HUES48 (cell line): ENCODE data around the gene ITFG1.
A peak's percentile ranks its signal among the peaks of the same experiment; 100 is the strongest.

Experiments
- H3K27ac ChIP-seq: one replicate; pipeline ENCODE4 v1.7.0; 2013; ENCODE audit warnings: low read depth, low read length, inconsistent platforms
- H3K27me3 ChIP-seq: 2 replicates; pipeline ENCODE4 v1.6.1; 2013; ENCODE audit warnings: mild to moderate bottlenecking, low read length; ENCODE audit not compliant: control insufficient read depth, insufficient read depth
- H3K36me3 ChIP-seq: 2 replicates; pipeline ENCODE4 v1.6.1; 2013; ENCODE audit warnings: low read length; ENCODE audit not compliant: control insufficient read depth, insufficient read depth
- H3K4me1 ChIP-seq: 2 replicates; pipeline ENCODE4 v1.6.1; 2013; ENCODE audit warnings: mild to moderate bottlenecking, low read length; ENCODE audit not compliant: control insufficient read depth, insufficient read depth
- H3K4me3 ChIP-seq: 2 replicates; pipeline ENCODE4 v1.5.1; 2013; ENCODE audit warnings: mild to moderate bottlenecking, low read depth, low read length
- H3K9ac ChIP-seq: 2 replicates; pipeline ENCODE4 v1.6.1; 2013; ENCODE audit warnings: mild to moderate bottlenecking, low read depth, low read length, moderate library complexity
- H3K9me3 ChIP-seq: 2 replicates; pipeline ENCODE4 v1.6.1; 2013; ENCODE audit warnings: low read length; ENCODE audit not compliant: control insufficient read depth, insufficient read depth

The ITFG1 gene

GRCh38 chr16:47136099-47136842 lies 324.6 kb downstream of the ITFG1 start:
- no peaks in the 10 kb centered on the region for H3K27me3 ChIP-seq
- no peak overlapping the region for H3K27ac ChIP-seq
- no peak overlapping the region for H3K9ac ChIP-seq
- H3K4me3 ChIP-seq = no peak overlapping the region
- peaks cover 21% of the 10 kb centered on the region; the same call in 1 of the 2 replicates for H3K4me1 ChIP-seq
- H3K36me3 ChIP-seq = no peaks in the 10 kb centered on the region
- H3K9me3 ChIP-seq = no peaks in the 10 kb centered on the region

DNA sequence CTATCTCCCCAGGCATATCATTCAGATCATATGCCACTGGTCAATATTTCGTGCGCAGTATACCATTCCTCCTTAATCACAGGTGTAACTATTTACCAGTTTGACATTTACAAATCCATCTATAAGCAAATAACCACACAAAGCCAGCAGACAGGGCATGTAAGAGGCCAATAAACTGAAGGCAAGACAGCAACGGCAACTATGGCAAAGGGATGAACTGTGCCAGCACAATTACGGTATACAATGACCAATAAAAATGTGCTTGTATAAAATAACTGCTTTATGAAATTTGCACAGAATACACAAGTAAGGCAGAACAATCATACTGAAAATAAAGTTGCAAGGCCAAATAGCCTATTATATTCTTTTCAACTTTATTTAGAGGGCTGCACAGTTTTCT lies 326.3 kb downstream of the ITFG1 start:
- no peak overlapping the region for H3K9ac ChIP-seq
- H3K4me1 ChIP-seq = peaks cover 15% of the 10 kb centered on the region
- H3K27me3 ChIP-seq = no peaks in the 10 kb centered on the region
- no peak overlapping the region for H3K4me3 ChIP-seq
- no peaks in the 10 kb centered on the region for H3K36me3 ChIP-seq
- no peaks in the 10 kb centered on the region for H3K9me3 ChIP-seq
- H3K27ac ChIP-seq = no peak overlapping the region

DNA sequence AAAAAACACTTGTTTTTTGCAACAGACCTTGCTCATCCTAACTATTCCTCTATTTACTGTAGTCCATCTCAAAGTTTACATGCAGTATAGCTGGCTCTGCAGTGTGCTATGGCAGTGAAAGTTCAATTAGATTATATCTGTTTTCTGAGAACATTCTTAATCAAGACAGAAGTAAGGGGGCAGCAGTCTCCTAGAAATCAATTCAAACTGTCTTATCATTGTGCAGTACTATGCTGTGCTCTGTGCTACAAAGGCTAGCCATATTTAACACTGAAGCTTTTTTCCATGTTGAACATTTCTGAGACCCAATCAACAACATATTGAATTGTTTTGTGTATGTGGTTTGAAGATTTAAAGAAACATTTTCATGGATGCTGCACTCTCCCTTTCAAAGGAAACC lies 328.6 kb downstream of the ITFG1 start:
- H3K4me3 ChIP-seq = no peak overlapping the region
- H3K27me3 ChIP-seq = no peaks in the 10 kb centered on the region
- peaks cover 9% of the 10 kb centered on the region for H3K4me1 ChIP-seq
- no peak overlapping the region for H3K27ac ChIP-seq
- H3K9ac ChIP-seq = no peak overlapping the region
- H3K9me3 ChIP-seq = no peaks in the 10 kb centered on the region
- no peaks in the 10 kb centered on the region for H3K36me3 ChIP-seq

DNA sequence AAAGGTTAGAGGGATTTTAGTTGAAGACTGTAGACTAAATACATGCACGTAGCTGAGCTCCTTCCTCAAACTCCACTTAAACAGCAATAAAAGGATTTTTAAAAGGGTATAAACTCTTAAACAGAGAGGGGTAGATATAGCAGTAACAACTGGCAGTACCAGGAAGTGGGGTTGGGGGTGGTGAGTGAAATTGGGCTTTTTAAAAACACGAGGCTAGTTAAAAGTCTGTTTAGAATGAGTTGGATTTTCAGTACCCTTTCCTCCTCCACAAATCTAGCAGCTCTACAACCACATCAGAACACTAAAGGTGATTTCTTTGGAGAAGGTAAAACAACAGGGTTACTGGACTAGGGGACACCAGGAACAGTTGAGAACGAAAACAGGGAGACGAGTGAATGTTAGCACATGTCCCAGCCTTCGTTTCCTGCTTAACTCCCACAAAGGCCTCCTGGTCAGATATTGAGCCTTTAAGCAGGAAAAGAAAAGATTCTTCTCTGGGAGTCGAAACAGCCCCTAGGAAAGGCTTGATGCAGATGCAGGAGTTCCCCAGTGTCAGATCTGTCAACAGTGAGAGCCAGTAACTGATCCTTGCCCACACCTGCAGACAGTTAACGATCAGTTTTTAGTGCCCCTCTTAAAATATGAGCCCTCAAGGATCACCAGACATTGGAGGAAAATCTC lies 331.0 kb downstream of the ITFG1 start:
- Histone ChIP-seq H3K9ac (no peak overlapping the region), H3K27ac (peak overlapping the region; percentile 59)

GRCh38 chr16:47127541-47127940 lies 333.3 kb downstream of the ITFG1 start:
- no peak overlapping the region for H3K4me3 ChIP-seq

More for the DNA sequence above, 331.0 kb downstream of the ITFG1 start:
- Histone ChIP-seq H3K9me3 (no peaks in the 10 kb centered on the region), H3K27me3 (no peaks in the 10 kb centered on the region), H3K36me3 (no peaks in the 10 kb centered on the region), H3K4me1 (peaks cover 9% of the 10 kb centered on the region), H3K4me3 (no peak overlapping the region)

GRCh38 chr16:47125757-47126156 lies 335.1 kb downstream of the ITFG1 start:
- Histone ChIP-seq H3K36me3 (no peaks in the 10 kb centered on the region), H3K9me3 (no peaks in the 10 kb centered on the region), H3K9ac (no peak overlapping the region), H3K27ac (no peak overlapping the region), H3K27me3 (no peaks in the 10 kb centered on the region), H3K4me1 (peaks cover 9% of the 10 kb centered on the region), H3K4me3 (no peak overlapping the region)

More at GRCh38 chr16:47127541-47127940, 333.3 kb downstream of the ITFG1 start:
- H3K27ac ChIP-seq = no peak overlapping the region
- no peaks in the 10 kb centered on the region for H3K36me3 ChIP-seq
- no peaks in the 10 kb centered on the region for H3K9me3 ChIP-seq
- H3K4me1 ChIP-seq = peaks cover 9% of the 10 kb centered on the region
- H3K9ac ChIP-seq = no peak overlapping the region
- no peaks in the 10 kb centered on the region for H3K27me3 ChIP-seq

DNA sequence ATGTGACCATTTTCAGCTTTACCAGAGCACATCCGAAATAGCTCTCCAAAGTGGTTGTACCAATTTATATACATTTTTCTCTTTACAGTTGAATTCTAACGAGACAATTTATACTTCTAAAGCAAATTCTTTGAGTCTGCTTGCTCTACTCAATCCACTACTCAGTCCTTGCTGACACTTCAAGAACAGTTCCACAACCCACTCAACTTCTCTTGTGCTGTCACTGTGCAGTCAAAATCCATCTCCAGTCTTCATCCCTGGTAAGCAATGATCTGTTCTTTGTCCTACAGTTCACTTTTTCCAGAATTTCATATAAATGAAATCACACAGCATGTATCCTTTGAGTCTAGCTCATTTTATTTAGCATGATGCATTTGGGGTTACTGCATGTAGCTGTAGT lies 347.7 kb downstream of the ITFG1 start:
- H3K9me3 ChIP-seq = no peaks in the 10 kb centered on the region
- no peak overlapping the region for H3K9ac ChIP-seq
- H3K27ac ChIP-seq = no peak overlapping the region
- H3K27me3 ChIP-seq = no peaks in the 10 kb centered on the region
- no peaks in the 10 kb centered on the region for H3K4me1 ChIP-seq
- H3K4me3 ChIP-seq = no peak overlapping the region
- peaks cover 12% of the 10 kb centered on the region; the same call in 1 of the 2 replicates for H3K36me3 ChIP-seq

DNA sequence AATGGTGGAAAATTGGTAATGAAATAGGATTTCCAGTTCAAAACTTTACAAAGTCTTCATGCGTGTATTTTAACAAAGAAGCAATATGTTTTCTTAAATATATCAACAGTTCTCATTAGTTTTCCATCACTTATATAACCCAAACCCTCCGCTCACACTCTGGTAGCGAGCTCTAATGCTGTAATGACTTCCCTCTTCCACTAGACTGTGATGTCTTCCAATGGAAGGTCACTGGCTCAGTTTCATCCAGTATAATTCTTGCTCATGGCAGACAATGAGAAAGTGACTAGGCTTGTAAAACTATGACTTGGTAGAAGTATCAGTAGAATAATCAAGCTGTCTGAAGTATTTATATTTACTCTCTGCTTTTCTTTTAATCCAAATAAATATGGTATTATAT lies 349.9 kb downstream of the ITFG1 start:
- Histone ChIP-seq H3K27me3 (no peaks in the 10 kb centered on the region), H3K9me3 (no peaks in the 10 kb centered on the region), H3K4me3 (no peak overlapping the region), H3K36me3 (peaks cover 20% of the 10 kb centered on the region; the same call in 1 of the 2 replicates), H3K9ac (no peak overlapping the region), H3K27ac (no peak overlapping the region), H3K4me1 (no peaks in the 10 kb centered on the region)

GRCh38 chr16:47109361-47109760 lies 351.5 kb downstream of the ITFG1 start:
- peaks cover 25% of the 10 kb centered on the region; the same call in 1 of the 2 replicates for H3K36me3 ChIP-seq
- no peak overlapping the region for H3K27ac ChIP-seq
- no peaks in the 10 kb centered on the region for H3K9me3 ChIP-seq
- H3K4me3 ChIP-seq = no peak overlapping the region
- no peaks in the 10 kb centered on the region for H3K27me3 ChIP-seq
- no peak overlapping the region for H3K9ac ChIP-seq
- no peaks in the 10 kb centered on the region for H3K4me1 ChIP-seq
